ENCODE measurements around the gene C2CD4A.
A peak's percentile ranks its signal among the peaks of the same experiment; 100 is the strongest.
"Not testable (repeated sequence)": the region's sequence is repeated elsewhere in the genome, so short reads cannot be mapped to it uniquely, and the experiment has no call there.

Gene C2CD4A, protein sequence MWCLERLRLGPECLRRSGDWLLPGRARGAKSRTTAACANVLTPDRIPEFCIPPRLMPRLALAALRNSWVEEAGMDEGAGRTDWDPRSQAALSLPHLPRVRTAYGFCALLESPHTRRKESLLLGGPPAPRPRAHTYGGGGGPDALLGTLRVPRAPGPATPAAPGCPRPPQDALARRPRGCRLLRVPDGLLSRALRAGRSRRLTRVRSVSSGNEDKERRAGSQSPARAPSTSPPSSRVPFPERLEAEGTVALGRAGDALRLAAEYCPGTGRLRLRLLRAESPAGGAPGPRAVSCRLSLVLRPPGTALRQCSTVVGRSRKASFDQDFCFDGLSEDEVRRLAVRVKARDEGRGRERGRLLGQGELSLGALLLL

GRCh38 chr15:62066663-62067447, at the start of gene C2CD4A:
Gene C2CD4A (plus strand): TSS chr15:62066977. CDS start chr15:62067614, 637 bp downstream.
- peak; percentile 60 for DNase-seq

DNA sequence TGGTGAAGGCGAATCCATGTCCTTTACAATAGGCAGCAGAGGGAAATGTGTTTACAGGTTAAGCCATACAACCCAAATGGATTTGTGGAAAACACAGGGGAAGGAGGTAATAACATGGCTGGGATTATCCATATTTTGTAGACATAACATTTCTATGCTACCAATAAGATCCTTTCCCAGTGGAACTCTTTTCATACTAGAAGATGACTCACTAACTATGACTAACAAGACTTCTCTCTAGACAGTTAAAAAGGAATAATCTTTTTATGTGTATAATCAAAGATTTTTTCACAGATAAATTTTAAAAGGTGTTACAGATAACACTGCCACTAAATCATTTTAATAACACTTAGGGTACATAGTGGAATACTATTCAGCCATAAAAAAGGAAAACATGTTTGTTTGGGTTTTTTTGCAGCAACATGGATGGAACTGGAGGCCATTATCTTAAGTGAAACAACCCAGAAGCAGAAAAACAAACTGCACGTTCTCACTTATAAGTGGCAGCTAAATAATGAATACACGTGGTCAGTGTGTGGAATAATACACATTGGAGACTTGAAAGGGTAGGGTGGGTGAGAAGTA, 46.1 kb upstream of the C2CD4A start:
- DNase-seq, result no peak

DNA sequence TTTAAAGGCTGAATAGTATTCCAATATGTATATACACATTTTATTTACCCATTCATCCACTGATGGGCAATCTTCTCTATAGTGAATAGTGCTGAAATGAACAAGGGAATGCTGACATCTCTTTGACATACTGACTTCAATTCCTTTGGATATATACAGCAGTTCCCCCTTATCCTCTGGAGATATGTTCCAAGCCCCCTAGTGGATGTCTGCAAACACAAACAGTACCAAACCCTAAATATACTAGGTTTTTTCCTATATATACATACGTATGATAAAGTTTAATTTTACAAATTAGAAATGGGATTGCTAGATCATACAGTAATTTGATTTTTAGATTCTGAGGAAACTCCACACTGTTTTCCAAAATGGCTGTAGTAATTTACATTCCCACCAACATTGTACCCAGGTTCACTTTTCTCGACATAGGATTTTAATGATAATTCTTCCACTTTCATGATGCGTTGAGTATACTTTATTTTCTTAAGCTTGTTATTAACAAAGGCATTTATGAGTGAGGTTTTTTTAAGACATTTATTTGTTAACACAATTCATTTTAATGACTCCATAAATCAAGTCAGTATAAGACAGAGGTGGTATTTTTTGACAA, 44.7 kb upstream of the C2CD4A start:
- DNase-seq, result no peak

GRCh38 chr15:62026487-62027262, 40.1 kb upstream of the C2CD4A start:
- DNase-seq, result no peak

- DNase-seq, result no peak
Measured at GRCh38 chr15:62027263-62027565, 39.6 kb upstream of the C2CD4A start.

GRCh38 chr15:62027916-62028315, 38.9 kb upstream of the C2CD4A start:
- DNase-seq, result no peak

- no peak for DNase-seq
Measured at GRCh38 chr15:62035256-62035924, 31.4 kb upstream of the C2CD4A start.

DNA sequence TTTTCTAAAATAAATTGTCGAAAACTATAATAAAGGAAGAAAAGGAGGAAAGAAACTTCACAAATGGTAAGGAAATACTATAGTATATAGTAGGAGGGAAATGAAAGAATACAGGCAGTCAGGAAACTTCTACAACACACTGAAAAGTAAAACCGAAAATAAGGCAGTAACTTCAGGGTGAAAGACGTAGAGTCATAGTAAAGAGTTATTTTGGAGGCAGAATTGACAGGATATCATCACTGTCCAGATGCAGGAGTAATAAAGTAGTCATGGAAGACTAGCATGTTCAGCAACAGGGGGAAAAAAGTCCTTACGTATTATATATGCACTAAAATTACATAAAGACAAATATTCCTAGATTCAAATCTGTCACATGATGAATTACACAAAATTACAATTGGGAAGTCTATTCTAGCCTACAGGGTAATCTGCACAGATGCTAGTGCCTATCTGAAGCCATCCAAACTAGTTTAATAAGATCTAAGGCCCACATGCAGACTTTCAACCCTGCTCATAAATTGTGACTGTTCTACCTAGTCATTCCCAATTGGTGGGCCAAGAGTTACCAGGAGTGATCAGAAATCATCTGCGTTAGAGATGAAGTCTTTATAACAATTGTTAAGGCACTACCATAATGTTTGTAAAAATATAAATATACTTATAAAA, 20.6 kb upstream of the C2CD4A start:
- DNase-seq, result no peak

- no peak for DNase-seq
Measured at GRCh38 chr15:62047282-62047827, 19.4 kb upstream of the C2CD4A start.

DNA sequence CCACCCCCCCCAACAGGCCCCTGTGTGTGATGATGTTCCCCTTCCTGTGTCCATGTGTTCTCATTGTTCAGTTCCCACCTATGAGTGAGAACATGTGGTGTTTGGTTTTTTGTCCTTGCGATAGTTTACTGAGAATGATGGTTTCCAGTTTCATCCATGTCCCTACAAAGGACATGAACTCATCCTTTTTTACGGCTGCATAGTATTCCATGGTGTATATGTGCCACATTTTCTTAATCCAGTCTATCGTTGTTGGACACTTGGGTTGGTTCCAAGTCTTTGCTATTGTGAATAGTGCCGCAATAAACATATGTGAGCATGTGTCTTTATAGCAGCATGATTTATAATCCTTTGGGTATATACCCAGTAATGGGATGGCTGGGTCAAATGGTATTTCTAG, 18.5 kb upstream of the C2CD4A start:
- DNase-seq, result not testable (repeated sequence)

GRCh38 chr15:62050115-62050514, 16.7 kb upstream of the C2CD4A start:
- no peak for DNase-seq

DNA sequence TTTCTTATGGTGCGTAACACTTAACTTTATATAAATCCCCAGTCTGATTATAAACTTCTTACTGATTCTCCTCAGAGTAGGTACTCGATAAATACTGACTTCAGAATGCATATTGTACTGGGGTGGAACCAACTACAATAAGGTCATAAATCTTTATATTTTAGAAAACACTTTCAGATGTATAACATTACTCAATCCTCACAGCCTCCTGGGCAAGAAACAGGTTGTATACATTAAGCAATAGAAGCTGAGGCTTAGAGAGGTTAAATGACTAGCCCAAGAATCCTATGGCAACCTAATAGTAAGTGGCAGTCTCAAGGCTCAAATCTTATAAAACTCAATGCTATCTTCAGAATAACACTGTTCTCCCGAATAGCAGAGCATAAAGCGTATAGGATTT, 15.6 kb upstream of the C2CD4A start:
- DNase-seq, result no peak

GRCh38 chr15:62052713-62053112, 14.1 kb upstream of the C2CD4A start:
- no peak for DNase-seq

- DNase-seq, result no peak
Measured at GRCh38 chr15:62053439-62054085, 13.2 kb upstream of the C2CD4A start.

- no peak for DNase-seq
Measured at GRCh38 chr15:62054979-62055378, 11.8 kb upstream of the C2CD4A start.

- no peak for DNase-seq
Measured at GRCh38 chr15:62057341-62057980, 9.3 kb upstream of the C2CD4A start.

GRCh38 chr15:62058327-62059028, 8.3 kb upstream of the C2CD4A start:
- DNase-seq, result no peak

DNA sequence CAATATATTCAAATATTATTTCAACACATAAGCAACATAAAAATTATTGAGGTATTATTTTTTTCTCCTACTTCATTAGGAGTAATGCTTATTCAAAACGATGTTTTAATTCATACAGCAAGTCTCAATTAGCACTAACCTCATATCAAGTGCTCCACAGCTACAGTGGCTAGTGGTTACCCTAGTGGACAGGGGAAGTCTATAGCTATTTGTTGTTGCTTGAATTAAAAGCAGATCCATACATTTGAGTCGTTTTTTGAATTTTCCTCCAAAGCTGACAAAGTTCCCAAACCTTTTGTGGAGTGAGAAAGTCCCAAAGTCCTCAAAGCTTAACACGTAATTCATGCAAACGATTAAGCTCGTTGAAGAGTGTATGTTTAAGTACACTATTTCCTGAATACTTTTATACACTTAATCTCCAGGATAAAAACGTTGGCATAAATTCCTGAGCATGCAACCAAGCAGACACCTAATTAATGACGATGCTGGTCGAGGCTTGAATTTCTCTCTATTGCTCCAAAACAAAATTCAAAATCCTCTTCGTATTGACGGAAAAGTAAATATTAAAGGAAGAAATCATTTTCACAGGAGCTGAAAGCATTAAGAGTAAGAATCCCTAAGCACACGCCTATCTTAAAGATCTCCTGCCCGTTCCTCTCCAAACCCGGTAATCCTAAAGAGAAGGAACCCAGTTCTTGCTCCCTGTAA, 7.5 kb upstream of the C2CD4A start:
- no peak for DNase-seq

DNA sequence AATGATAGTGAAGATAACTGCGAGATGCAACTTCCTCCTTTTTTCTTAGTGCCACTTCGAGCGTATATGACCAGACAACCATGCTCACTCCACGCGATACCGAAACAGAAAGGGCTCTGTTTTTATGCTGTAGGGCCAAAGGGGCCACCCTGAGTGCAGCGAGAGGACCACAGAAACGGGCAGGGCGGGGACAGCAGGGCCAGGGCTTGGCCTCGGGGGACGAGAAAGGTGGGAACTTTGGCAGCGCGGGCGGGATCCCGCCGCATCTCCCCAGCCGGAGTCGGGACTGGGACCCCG, 7.0 kb upstream of the C2CD4A start:
- no peak for DNase-seq

Measured in NCI-H1048 (cell line).